ENCODE data around the gene JADE3. TPM values are rescaled to one million over a fixed set of nuclear protein-coding genes. Genes with fewer than 3 reads are reported as not detected.
A peak's percentile ranks its signal among the peaks of the same experiment; 100 is the strongest.

Gene JADE3
- total RNA-seq, 1 donor from 2014 or later, result 12.4 TPM

DNA sequence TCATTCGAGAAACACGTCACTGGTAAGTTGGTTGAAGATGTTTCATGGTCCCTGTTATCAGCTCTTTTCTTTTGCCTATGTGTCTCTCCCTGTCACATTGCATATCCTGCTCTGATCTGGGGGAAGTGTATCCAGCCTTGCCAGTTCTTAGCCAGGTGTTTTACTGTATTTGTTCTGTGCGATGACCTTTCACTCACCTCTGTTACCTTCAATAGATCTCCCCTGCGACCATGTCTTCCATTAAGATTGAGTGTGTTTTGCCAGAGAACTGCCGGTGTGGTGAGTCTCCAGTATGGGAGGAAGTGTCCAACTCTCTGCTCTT, 168.7 kb downstream of the JADE3 start:
- FAIRE-seq, result peak; percentile 55
- no peaks in the 10 kb centered on the region for H3K9me3 Mint-ChIP-seq (ENCODE audit: unreplicated experiment)
- H3K27ac ChIP-seq (ENCODE audit: low read depth, low read length), result no peak overlapping the region

DNA sequence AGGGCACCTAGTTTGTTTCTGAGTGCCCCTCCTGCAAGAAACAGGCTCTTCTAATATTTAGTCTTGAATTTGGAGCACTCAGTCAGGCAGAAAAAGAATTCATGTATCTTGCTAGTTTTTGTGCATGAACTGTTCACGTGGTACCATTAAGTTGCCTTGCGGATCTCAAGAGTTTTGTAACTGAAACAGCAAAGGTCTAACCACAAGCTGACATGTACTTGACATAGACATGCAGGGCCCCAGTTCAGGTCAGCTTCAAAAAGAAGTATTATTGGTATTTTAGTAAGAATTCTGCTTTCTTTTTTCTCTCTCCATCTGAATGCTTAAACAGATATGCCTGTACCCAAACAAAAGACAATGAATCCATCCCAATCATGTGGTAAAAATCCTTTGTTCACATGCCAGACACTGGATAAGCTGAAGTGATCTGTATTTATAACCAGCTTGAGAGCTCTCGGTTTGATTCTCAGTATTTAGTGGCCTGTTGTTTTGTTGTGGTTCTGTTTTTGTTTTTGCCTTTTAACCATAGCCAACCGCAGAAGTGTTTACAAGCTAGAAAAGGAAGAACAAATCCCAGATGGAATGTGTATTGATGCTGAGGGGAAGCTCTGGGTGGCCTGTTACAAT, 179.0 kb downstream of the JADE3 start:
- TF ChIP-seq EZH2 (IDR thresholded peaks at IDR 0.05; ENCODE audit: insufficient read depth, low read length), result no peak
- TF ChIP-seq, protein P1, sequence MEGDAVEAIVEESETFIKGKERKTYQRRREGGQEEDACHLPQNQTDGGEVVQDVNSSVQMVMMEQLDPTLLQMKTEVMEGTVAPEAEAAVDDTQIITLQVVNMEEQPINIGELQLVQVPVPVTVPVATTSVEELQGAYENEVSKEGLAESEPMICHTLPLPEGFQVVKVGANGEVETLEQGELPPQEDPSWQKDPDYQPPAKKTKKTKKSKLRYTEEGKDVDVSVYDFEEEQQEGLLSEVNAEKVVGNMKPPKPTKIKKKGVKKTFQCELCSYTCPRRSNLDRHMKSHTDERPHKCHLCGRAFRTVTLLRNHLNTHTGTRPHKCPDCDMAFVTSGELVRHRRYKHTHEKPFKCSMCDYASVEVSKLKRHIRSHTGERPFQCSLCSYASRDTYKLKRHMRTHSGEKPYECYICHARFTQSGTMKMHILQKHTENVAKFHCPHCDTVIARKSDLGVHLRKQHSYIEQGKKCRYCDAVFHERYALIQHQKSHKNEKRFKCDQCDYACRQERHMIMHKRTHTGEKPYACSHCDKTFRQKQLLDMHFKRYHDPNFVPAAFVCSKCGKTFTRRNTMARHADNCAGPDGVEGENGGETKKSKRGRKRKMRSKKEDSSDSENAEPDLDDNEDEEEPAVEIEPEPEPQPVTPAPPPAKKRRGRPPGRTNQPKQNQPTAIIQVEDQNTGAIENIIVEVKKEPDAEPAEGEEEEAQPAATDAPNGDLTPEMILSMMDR (IDR thresholded peaks at IDR 0.05; ENCODE audit: insufficient read depth, low read depth, low read length), result no peak
- H3K36me3 Mint-ChIP-seq (ENCODE audit: low read depth, unreplicated experiment), result no peaks in the 10 kb centered on the region
- Histone ChIP-seq H3K4me2 (ENCODE audit: low read length) (no peak overlapping the region), H3K27ac (ENCODE audit: low read depth, low read length) (no peak overlapping the region), H3K27me3 (ENCODE audit: insufficient read depth, low read length) (no peaks in the 10 kb centered on the region), H2AFZ (ENCODE audit: low read depth, low read length) (no peak overlapping the region), H4K20me1 (ENCODE audit: insufficient read depth, low read length) (no peaks in the 10 kb centered on the region), H3K9me3 (ENCODE audit: insufficient read depth, low read depth, low read length) (no peaks in the 10 kb centered on the region), H3K79me2 (ENCODE audit: insufficient read depth, low read length) (no peaks in the 10 kb centered on the region), H3K9ac (ENCODE audit: low read length) (no peak overlapping the region), H3K4me1 (ENCODE audit: insufficient read depth, low read length) (peaks cover 3% of the 10 kb centered on the region), H3K36me3 (ENCODE audit: insufficient read depth, low read length) (no peaks in the 10 kb centered on the region), H3K4me3 (ENCODE audit: insufficient read depth, low read depth, low read length) (no peak overlapping the region)
- H3K27me3 Mint-ChIP-seq (ENCODE audit: low read depth, unreplicated experiment), result no peaks in the 10 kb centered on the region
- peak; percentile 49 for FAIRE-seq
- H3K4me3 Mint-ChIP-seq (ENCODE audit: unreplicated experiment), result no peak overlapping the region
- H3K4me1 Mint-ChIP-seq (ENCODE audit: low read depth, unreplicated experiment), result peaks cover 3% of the 10 kb centered on the region
- H3K27ac Mint-ChIP-seq (ENCODE audit: unreplicated experiment), result no peak overlapping the region
- H3K9me3 Mint-ChIP-seq (ENCODE audit: unreplicated experiment), result no peaks in the 10 kb centered on the region
- peak; percentile 40 for DNase-seq (ENCODE audit: low read depth)

More for the DNA sequence above, 168.7 kb downstream of the JADE3 start:
- Histone ChIP-seq H3K27me3 (ENCODE audit: insufficient read depth, low read length) (no peaks in the 10 kb centered on the region), H2AFZ (ENCODE audit: low read depth, low read length) (no peak overlapping the region), H3K4me3 (ENCODE audit: insufficient read depth, low read depth, low read length) (no peak overlapping the region), H4K20me1 (ENCODE audit: insufficient read depth, low read length) (no peaks in the 10 kb centered on the region), H3K36me3 (ENCODE audit: insufficient read depth, low read length) (no peaks in the 10 kb centered on the region), H3K79me2 (ENCODE audit: insufficient read depth, low read length) (no peaks in the 10 kb centered on the region), H3K9ac (ENCODE audit: low read length) (no peak overlapping the region), H3K4me2 (ENCODE audit: low read length) (no peak overlapping the region), H3K9me3 (ENCODE audit: insufficient read depth, low read depth, low read length) (no peaks in the 10 kb centered on the region), H3K4me1 (ENCODE audit: insufficient read depth, low read length) (no peaks in the 10 kb centered on the region)
- Mint-ChIP-seq H3K27ac (ENCODE audit: unreplicated experiment) (no peak overlapping the region), H3K36me3 (ENCODE audit: low read depth, unreplicated experiment) (no peaks in the 10 kb centered on the region), H3K4me1 (ENCODE audit: low read depth, unreplicated experiment) (no peaks in the 10 kb centered on the region), H3K27me3 (ENCODE audit: low read depth, unreplicated experiment) (no peaks in the 10 kb centered on the region), H3K4me3 (ENCODE audit: unreplicated experiment) (no peak overlapping the region)
- TF ChIP-seq, protein P1 (IDR thresholded peaks at IDR 0.05; ENCODE audit: insufficient read depth, low read depth, low read length), result no peak
- DNase-seq (ENCODE audit: low read depth), result no peak

- Mint-ChIP-seq H3K4me3 (ENCODE audit: unreplicated experiment) (no peak overlapping the region), H3K36me3 (ENCODE audit: low read depth, unreplicated experiment) (no peaks in the 10 kb centered on the region), H3K4me1 (ENCODE audit: low read depth, unreplicated experiment) (peaks cover 3% of the 10 kb centered on the region), H3K27me3 (ENCODE audit: low read depth, unreplicated experiment) (no peaks in the 10 kb centered on the region), H3K9me3 (ENCODE audit: unreplicated experiment) (no peaks in the 10 kb centered on the region), H3K27ac (ENCODE audit: unreplicated experiment) (no peak overlapping the region)
- Histone ChIP-seq H3K4me1 (ENCODE audit: insufficient read depth, low read length) (peaks cover 3% of the 10 kb centered on the region), H2AFZ (ENCODE audit: low read depth, low read length) (no peak overlapping the region), H3K36me3 (ENCODE audit: insufficient read depth, low read length) (no peaks in the 10 kb centered on the region), H3K27ac (ENCODE audit: low read depth, low read length) (no peak overlapping the region), H3K9ac (ENCODE audit: low read length) (no peak overlapping the region), H3K27me3 (ENCODE audit: insufficient read depth, low read length) (no peaks in the 10 kb centered on the region), H3K9me3 (ENCODE audit: insufficient read depth, low read depth, low read length) (no peaks in the 10 kb centered on the region), H3K4me2 (ENCODE audit: low read length) (no peak overlapping the region), H3K4me3 (ENCODE audit: insufficient read depth, low read depth, low read length) (no peak overlapping the region), H3K79me2 (ENCODE audit: insufficient read depth, low read length) (no peaks in the 10 kb centered on the region), H4K20me1 (ENCODE audit: insufficient read depth, low read length) (no peaks in the 10 kb centered on the region)
- no peak for TF ChIP-seq EZH2 (IDR thresholded peaks at IDR 0.05; ENCODE audit: insufficient read depth, low read length)
- TF ChIP-seq, protein P1 (IDR thresholded peaks at IDR 0.05; ENCODE audit: insufficient read depth, low read depth, low read length), result peak; percentile 29
- DNase-seq (ENCODE audit: low read depth), result peak; percentile 1
- peak; percentile 63 for FAIRE-seq
Observed at GRCh38 chrX:47093248-47093647, 181.0 kb downstream of the JADE3 start.

Measured in astrocyte (in vitro differentiated cells and primary cell).